Keratinocyte (primary cell): Measurements from ENCODE around the gene CD99L2.

Experiments used
- EZH2 ChIP-seq: IDR thresholded peaks from one replicate; pipeline ENCODE4 v1.6.1; 2012; ENCODE audit warnings: inconsistent platforms, mild to moderate bottlenecking, low read length, moderate library complexity
- TF ChIP-seq, protein P1 (sequence below), 3 experiments: IDR thresholded peaks in 1 of 3; conservative IDR thresholded peaks in 1 of 3; optimal IDR thresholded peaks in 1 of 3; 2 replicates in 2 of 3; 3 replicates in 1 of 3; pipeline versions ENCODE3 to v1.5.1; 2011; ENCODE audit warnings: low read length in 3 of 3, mild to moderate bottlenecking in 3 of 3, moderate library complexity in 2 of 3, control low read depth in 1 of 3, inconsistent platforms in 1 of 3; ENCODE audit not compliant: insufficient read depth in 2 of 3; ENCODE audit errors: extremely low read depth in 1 of 3

DNA sequence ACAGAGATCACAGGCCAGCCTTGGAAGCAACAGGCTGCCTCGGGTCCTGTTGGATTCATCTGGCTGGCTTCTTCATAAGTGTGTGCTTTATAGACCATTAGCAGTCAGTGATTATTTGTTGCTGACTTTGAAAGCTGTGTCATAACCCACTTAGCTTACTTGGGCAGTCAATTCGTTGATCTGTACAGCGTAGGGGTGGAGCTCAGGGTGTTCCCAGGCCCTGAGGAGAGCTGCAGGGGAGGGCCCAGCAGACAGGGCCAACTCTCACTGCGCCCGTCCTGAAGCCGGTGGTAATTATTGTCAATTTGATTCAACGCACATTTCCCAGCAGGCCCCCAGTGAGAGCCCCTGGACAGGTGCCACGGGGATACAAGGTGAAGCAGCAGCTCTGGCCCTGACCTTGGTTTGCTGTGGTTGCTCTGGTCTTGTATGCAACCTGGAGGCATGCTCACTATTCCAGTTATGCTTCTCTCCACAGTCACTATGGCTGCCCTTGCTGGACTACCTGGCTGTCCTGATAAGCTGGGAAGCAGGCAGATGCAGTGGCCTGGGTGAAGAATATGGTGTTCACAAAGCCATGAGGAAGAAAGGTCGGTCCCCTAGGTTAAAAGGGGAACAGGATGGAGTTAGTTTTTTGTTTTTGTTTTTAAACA is 44.6 kb upstream of the CD99L2 start:
- TF ChIP-seq, protein P1, sequence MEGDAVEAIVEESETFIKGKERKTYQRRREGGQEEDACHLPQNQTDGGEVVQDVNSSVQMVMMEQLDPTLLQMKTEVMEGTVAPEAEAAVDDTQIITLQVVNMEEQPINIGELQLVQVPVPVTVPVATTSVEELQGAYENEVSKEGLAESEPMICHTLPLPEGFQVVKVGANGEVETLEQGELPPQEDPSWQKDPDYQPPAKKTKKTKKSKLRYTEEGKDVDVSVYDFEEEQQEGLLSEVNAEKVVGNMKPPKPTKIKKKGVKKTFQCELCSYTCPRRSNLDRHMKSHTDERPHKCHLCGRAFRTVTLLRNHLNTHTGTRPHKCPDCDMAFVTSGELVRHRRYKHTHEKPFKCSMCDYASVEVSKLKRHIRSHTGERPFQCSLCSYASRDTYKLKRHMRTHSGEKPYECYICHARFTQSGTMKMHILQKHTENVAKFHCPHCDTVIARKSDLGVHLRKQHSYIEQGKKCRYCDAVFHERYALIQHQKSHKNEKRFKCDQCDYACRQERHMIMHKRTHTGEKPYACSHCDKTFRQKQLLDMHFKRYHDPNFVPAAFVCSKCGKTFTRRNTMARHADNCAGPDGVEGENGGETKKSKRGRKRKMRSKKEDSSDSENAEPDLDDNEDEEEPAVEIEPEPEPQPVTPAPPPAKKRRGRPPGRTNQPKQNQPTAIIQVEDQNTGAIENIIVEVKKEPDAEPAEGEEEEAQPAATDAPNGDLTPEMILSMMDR (optimal IDR thresholded peaks at IDR 0.05 in 1 of 3, IDR thresholded peaks at IDR 0.05 in 1 of 3, conservative IDR thresholded peaks at IDR 0.05 in 1 of 3; ENCODE audit: extremely low read depth in 1 of 3, insufficient read depth in 2 of 3, low read length in 3 of 3), result no peak
- no peak for TF ChIP-seq EZH2
